Caki2 (cell line): Measurements from ENCODE around the gene SULT1A1. TPM values are rescaled to one million over a fixed set of nuclear protein-coding genes. Genes with fewer than 3 reads are reported as not detected.
"Not testable (repeated sequence)": the region's sequence is repeated elsewhere in the genome, so short reads cannot be mapped to it uniquely, and the experiment has no call there.

Experiments
- DNase-seq: peaks from one replicate; pipeline ENCODE4 v3.0.0-alpha.2; 2015; ENCODE audit warnings: low read depth
- in situ Hi-C: cut with HindIII; loops from 2 replicates; pipeline ENCODE4 v1.10.0; 2016; ENCODE audit warnings: low sequenced_read_pairs, low pct_unique_long_range_greater_than_20kb, mixed read lengths
- total RNA-seq: library from RNA; depleted of rRNA; stranded (reverse); fragments of >200 nt; shearing (Covaris generic); gene quantifications from 2 replicates; pipeline ENCODE4 v1.2.3, GENCODE V29; 2014; ENCODE audit warnings: low replicate concordance

Gene SULT1A1
- total RNA-seq, 1 experiment from 2014 or later: 257 TPM

GRCh38 chr16:28612359-28613280 lies 2.8 kb upstream of the SULT1A1 start:
- in situ Hi-C loops, DNase-seq: not testable (repeated sequence)

GRCh38 chr16:28610595-28611191 lies 849 bp upstream of the SULT1A1 start:
- DNase-seq: no peak
- in situ Hi-C loops: no loop called here

- in situ Hi-C loops: not testable (repeated sequence)
Measured at GRCh38 chr16:28608867-28609596, 812 bp downstream of the SULT1A1 start.

GRCh38 chr16:28608496-28608808 lies 1.4 kb downstream of the SULT1A1 start:
- DNase-seq, in situ Hi-C loops: not testable (repeated sequence)

More at GRCh38 chr16:28608867-28609596, 812 bp downstream of the SULT1A1 start:
- not testable (repeated sequence) for DNase-seq

GRCh38 chr16:28607681-28608495 lies 2.0 kb downstream of the SULT1A1 start:
- in situ Hi-C loops, DNase-seq: not testable (repeated sequence)

GRCh38 chr16:28607116-28607623 lies 2.7 kb downstream of the SULT1A1 start:
- in situ Hi-C loops: no loop called here
- no peak for DNase-seq

- in situ Hi-C loops: no loop called here
- DNase-seq: no peak
Measured at GRCh38 chr16:28606291-28607115, 3.3 kb downstream of the SULT1A1 start.

GRCh38 chr16:28604186-28604565 lies 5.7 kb downstream of the SULT1A1 start:
- in situ Hi-C loops: no loop called here
- DNase-seq: no peak

- DNase-seq: no peak
- in situ Hi-C loops: no loop called here
Measured at GRCh38 chr16:28603381-28604185, 6.3 kb downstream of the SULT1A1 start.

GRCh38 chr16:28602529-28602928 lies 7.3 kb downstream of the SULT1A1 start:
- DNase-seq: peak; percentile 33
- in situ Hi-C loops: no loop called here

- in situ Hi-C loops: not testable (repeated sequence)
Measured at GRCh38 chr16:28602062-28602461, 7.8 kb downstream of the SULT1A1 start.

GRCh38 chr16:28601589-28601988 lies 8.3 kb downstream of the SULT1A1 start:
- in situ Hi-C loops, DNase-seq: not testable (repeated sequence)

More at GRCh38 chr16:28602062-28602461, 7.8 kb downstream of the SULT1A1 start:
- not testable (repeated sequence) for DNase-seq

GRCh38 chr16:28600965-28601364 lies 8.9 kb downstream of the SULT1A1 start:
- DNase-seq, in situ Hi-C loops: not testable (repeated sequence)

- DNase-seq, in situ Hi-C loops: not testable (repeated sequence)
Measured at GRCh38 chr16:28599377-28600285, 10.2 kb downstream of the SULT1A1 start.

GRCh38 chr16:28597692-28598261 lies 12.1 kb downstream of the SULT1A1 start:
- DNase-seq: no peak
- in situ Hi-C loops: no loop called here
